Right ventricle myocardium superior (tissue), 1 donor: ENCODE results near the gene ZNF224. TPM values are rescaled to one million over a fixed set of nuclear protein-coding genes. Genes with fewer than 3 reads are reported as not detected.
"Not testable (repeated sequence)": the region's sequence is repeated elsewhere in the genome, so short reads cannot be mapped to it uniquely, and the experiment has no call there.

Source experiments
- ATAC-seq: fragments of 200-7000 bp; cut with Tn5 transposase; one replicate; pipeline ENCODE4 v1.9.1; 2020; ENCODE audit warnings: mild to moderate bottlenecking; ENCODE audit not compliant: poor library complexity
- DNase-seq: peaks from one replicate; pipeline ENCODE4 v3.0.0-alpha.2; 2020
- intact Hi-C: fragments of 100-400 bp; cut with DNase I; formaldehyde crosslinking; loops from one replicate; pipeline ENCODE4 v1.11.2; 2022
- total RNA-seq: library from RNA; stranded (reverse); fragmentation: NEBNext Ultra II Directional; extraction: Animal tissue kit (Norgen Biotek cat#: 25700); gene quantifications from one replicate; pipeline ENCODE4 v1.2.1, GENCODE V29; 2021
- donor health status: DM: no; HTN: yes; CAD: no; lungs with severe emphysema.

Gene ZNF224
- total RNA-seq, 1 donor from 2014 or later = 9.9 TPM

DNA sequence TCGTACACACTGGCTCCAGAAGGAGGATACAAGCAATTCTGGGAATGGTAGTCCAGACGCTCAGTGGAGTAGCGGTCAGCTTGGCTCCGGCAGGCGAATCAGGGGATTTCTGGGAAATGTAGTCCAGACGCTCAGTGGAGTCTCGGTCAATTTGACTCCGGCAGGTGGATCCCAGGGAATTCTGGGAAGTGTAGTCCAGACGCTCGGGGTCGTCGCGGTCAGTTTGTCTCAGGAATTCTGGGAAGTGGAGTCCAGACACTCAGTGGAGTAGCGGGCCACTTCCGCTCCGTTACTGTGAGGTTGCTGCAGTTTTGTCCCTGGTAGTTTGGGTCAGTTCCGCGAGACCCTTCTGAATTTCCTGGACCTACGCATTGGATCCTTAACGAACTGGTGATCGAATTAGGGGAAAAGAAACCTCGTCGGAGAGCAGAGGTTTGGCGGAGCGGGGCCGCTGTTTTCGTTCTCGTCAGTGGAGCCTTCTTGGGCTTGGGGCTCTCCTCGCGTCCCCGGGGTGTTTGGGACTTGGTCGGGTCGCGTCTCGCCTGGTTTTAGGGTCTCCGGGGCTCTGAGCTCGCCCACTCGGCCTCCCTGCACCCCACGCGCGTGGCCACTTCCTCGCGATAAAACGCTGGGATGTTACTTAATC is 19.1 kb downstream of the ZNF224 start, which contains the start of gene ZNF225:
ZNF225 (plus strand) TSS at position 262 of the 646 bp plus-strand sequence. CDS start 2,429 bp downstream, outside the sequence.
- DNase-seq = peak; percentile 95
- peak; percentile 98 for ATAC-seq
- intact Hi-C loops = loop anchor here (10.0 kb wide), 1 partner anchor 192 kb away; the partner anchor contains the start of gene ZNF235

DNA sequence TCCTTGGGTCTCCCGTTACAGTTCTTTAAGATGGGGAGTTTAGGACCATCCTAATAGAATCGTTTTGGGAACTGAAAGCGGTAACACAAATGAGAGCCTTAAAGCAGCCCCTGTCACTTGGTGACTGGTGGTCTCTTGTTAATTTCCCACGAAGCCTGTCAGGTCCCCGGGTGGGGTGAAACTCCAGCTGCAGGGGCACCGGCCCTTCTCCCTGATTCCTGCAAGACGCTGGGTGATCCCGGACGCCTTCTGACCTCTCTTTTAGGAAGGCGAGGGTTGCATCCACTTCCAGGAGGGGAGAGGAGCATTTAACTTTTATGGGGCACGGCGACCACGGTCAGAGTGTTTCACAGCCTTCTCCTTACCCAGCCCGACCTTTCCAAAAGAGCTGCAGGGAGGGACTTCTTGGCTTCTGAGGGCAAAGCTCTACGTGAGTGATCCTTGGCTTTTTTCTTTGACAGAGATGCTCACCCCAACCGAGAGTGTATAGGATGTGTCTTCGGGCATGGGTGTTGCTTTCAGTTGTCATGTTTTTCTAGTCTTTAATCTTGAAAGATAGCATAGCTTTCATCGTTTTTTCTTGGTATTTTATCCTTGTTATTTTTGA is 19.7 kb downstream of the ZNF224 start:
- intact Hi-C loops = loop anchor here (10.0 kb wide), 1 partner anchor 191 kb away; the partner anchor contains the start of gene ZNF235
- DNase-seq (no peak), ATAC-seq (peak; percentile 4)

DNA sequence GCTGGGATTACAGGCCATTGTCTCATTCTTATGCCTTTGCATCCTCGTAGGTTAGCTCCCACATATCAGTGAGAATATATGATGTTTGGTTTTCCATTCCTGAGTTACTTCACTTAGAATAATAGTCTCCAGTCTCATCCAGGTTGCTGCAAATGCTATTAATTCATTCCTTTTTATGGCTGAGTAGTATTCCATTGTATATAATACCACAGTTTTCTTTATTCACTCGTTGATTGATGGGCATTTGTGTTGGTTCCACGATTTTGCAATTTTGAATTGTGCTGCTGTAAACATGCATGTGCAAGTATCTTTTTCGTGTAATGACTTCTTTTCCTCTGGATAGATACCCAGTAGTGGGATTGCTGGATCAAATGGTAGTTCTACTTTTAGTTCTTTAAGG is 27.0 kb downstream of the ZNF224 start:
- intact Hi-C loops, DNase-seq, ATAC-seq: not testable (repeated sequence)

DNA sequence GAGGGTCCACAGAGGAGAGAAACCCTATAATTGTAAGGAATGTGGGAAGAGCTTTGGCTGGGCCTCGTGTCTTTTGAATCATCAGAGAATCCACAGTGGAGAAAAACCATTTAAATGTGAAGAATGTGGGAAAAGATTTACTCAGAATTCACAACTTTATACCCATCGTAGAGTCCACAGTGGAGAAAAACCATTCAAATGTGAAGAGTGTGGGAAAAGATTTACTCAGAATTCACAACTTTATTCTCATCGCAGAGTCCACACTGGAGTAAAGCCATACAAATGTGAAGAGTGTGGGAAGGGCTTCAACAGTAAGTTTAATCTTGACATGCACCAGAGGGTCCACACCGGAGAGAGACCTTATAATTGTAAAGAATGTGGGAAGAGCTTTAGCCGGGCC is 37.8 kb downstream of the ZNF224 start:
- intact Hi-C loops = no loop called here

DNA sequence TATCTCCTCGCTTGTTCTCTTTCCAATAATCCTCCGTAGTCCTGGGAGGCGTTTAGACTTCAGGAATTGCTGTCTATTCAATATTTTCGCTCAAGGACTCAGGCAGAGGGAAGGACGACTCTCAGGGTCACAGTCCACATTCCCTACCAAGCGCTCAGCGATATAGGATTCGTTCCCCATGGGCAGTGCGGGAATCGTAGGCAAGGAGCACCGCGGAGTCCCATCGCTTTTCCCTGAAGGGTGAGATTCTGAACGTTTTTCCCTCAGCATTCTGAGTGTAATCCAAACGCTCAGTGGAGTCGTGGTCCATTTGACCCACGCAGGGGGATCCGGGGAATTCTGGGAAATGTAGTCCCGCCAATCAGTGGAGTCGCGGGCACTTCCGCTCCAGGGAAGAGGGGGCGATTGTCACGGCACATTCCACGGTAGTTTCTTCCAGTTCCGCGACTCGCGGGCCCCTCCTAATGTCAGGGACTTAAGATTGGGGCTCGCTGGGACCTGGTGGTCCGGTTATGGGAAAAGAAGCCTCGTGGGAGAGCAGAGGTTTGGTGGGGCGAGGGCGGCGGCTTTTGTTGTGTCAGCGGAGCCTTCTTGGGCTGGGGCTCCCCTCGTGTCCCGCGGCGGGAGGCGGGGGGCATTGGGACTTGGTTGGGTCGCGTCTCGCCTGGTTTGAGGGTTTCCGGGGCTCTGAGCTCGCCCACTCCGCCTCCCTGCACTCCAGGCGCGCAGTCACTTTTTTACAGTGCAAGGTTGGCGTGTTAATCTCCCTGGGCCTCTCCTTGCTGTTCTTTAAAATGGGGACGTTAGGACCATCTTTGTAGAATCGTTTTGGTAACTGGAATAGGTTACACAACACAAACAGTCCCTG is 47.3 kb downstream of the ZNF224 start, which contains the start of gene ZNF234:
ZNF234 (plus strand) TSS at position 364 of the 868 bp plus-strand sequence. CDS start 3,079 bp downstream, outside the sequence.
- ATAC-seq (peak; percentile 98), DNase-seq (peak; percentile 86)
- intact Hi-C loops = no loop called here

More for the DNA sequence above, 37.8 kb downstream of the ZNF224 start:
- DNase-seq = no peak
- ATAC-seq = no peak

DNA sequence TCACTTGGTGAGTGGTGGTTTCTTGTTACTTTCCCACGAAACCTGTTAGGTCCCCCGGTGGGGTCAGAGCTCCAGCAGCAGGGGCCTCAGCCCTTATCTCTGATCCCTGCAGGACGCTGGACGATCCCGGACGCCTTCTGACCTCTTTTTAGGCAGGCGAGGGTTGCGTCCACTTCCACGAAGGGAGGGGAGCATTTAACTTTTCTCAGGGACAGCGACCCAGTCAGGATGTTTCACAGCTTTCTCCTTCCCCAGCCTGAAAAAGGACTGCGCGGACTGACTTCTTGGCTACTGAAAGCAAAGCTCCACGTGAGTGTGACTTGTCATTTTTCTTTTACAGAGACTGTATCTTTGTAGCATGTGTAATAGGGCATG is 47.9 kb downstream of the ZNF224 start:
- DNase-seq (no peak), ATAC-seq (peak; percentile 38)

DNA sequence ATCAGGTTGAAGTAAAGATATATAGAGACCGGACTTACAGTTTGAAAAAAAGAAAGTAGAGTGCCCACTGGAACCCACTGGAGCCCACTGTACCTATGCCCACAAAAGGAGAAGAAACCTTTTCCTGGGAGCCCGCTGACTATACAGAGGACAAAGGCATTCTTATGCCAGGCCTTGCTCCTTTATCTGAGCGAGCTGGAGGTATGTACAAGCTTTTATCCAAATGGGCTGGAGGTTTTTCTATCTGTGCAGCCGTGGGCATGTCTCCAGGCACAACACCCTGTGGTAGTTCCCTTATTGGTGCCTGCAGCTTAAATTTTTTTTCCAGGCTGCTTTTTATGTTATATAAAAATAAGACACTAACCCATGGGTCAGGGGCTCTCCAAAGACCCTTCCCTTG is 55.6 kb downstream of the ZNF224 start:
- DNase-seq (no peak), ATAC-seq (peak; percentile 74)
- intact Hi-C loops = no loop called here

More for the DNA sequence above, 47.9 kb downstream of the ZNF224 start:
- intact Hi-C loops = no loop called here

DNA sequence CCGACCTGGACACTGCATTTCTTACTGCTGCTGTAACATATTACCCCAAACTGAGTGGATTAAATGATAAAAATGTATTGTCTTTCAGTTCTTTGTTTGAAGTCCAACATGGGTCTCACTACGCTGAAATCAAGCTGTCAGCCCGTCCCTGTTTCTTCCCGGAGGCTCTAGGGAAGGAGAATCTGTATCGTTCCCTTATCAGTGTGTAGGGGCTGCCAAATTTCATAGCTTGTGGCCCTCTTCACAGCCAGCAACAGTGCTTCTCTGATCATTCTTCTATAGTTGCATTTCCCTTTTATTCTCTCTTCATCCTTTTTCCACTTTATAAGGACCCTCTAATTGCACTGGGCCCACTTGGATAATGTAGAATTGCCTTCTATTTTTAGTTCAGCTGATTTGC is 57.3 kb downstream of the ZNF224 start:
- intact Hi-C loops = no loop called here
- DNase-seq = no peak
- peak; percentile 42 for ATAC-seq

DNA sequence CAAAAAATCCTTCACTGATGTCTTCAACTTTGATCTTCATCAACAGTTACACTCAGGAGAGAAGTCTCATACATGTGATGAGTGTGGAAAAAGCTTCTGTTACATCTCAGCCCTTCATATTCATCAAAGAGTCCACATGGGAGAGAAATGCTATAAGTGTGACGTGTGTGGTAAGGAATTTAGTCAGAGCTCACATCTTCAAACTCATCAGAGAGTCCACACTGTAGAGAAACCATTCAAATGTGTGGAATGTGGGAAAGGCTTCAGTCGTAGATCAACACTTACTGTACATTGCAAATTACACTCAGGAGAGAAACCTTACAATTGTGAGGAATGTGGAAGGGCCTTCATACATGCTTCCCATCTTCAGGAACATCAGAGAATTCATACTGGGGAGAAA is 62.3 kb downstream of the ZNF224 start:
- DNase-seq (no peak), ATAC-seq (no peak)
- intact Hi-C loops = no loop called here

Other genes with a start within 250 kb of the ZNF224 start
- 7.6 TPM for gene ZNF404, start 210.4 kb upstream of the ZNF224 start, total RNA-seq
- gene ZNF45, start 159.1 kb upstream of the ZNF224 start, total RNA-seq = 6.1 TPM
- gene ZNF221, start 143.1 kb upstream of the ZNF224 start, total RNA-seq = 3.6 TPM
- 6.5 TPM for gene ZNF155, start 110.2 kb upstream of the ZNF224 start, total RNA-seq
- 2.7 TPM for gene ZNF230, start 91.4 kb upstream of the ZNF224 start, total RNA-seq
- gene ZNF222, start 69.0 kb upstream of the ZNF224 start, total RNA-seq = 2.9 TPM
- gene ZNF223, start 42.3 kb upstream of the ZNF224 start, total RNA-seq = 2.3 TPM
- 1.6 TPM for gene ZNF284, start 22.2 kb upstream of the ZNF224 start, total RNA-seq
- gene ZNF225, start 19.0 kb downstream of the ZNF224 start, total RNA-seq = 3.0 TPM
- gene ZNF234, start 47.2 kb downstream of the ZNF224 start, total RNA-seq = 8.1 TPM
- 14.9 TPM for gene ZNF226, start 70.7 kb downstream of the ZNF224 start, total RNA-seq
- 12.6 TPM for gene ZNF227, start 118.2 kb downstream of the ZNF224 start, total RNA-seq
- 6.3 TPM for gene ZNF233, start 165.5 kb downstream of the ZNF224 start, total RNA-seq
- 3.3 TPM for gene ZNF235, start 210.7 kb downstream of the ZNF224 start, total RNA-seq